Endothelial cell of umbilical vein (primary cell): Measurements from ENCODE around the gene SPPL3. TPM values are rescaled to one million over a fixed set of nuclear protein-coding genes. Genes with fewer than 3 reads are reported as not detected.

Source experiments
- BruUV-seq: library from RNA; stranded (reverse); fragments of 400-500 nt; replicated peaks from 2 replicates; lab custom pipeline; 2021; lab: Mats Ljungman, UMichigan
- CTCF ChIA-PET: fragments of 300-600, 350-600 bp; sonication (Branson Sonifier 250); formaldehyde crosslinking; loops from one replicate; lab custom pipeline; 2021; ENCODE audit warnings: antibody characterized with exemption, inconsistent platforms; lab: Charles Lee
- POLR2A ChIA-PET: fragments of 300-600, 350-600 bp; sonication (Branson Sonifier 250); formaldehyde crosslinking; loops from one replicate; lab custom pipeline; 2021; ENCODE audit warnings: antibody characterized with exemption, inconsistent platforms; lab: Charles Lee
- DNase-seq: peaks from one replicate; pipeline ENCODE4 v3.0.0-alpha.2; 2011; ENCODE audit warnings: low read depth, low spot score
- FAIRE-seq: peaks from 2 replicates; lab custom pipeline; 2011; peaks lifted over from hg19 to GRCh38; lab: Jason Lieb, UNC
- H2AFZ ChIP-seq: 2 replicates; pipeline ENCODE4 v1.6.0; 2012; ENCODE audit warnings: low read depth, low read length, control low read depth, inconsistent platforms
- H3K27ac ChIP-seq: 2 replicates; pipeline ENCODE4 v1.5.1; 2011; ENCODE audit warnings: low read depth, mild to moderate bottlenecking, control low read depth, low read length, moderate library complexity; ENCODE audit not compliant: insufficient read depth
- H3K27me3 ChIP-seq, 2 experiments: 2 replicates each; pipeline versions ENCODE4 v1.6.0 to v1.6.1; 2011; ENCODE audit warnings: low read length in 2 of 2, mixed read lengths in 1 of 2; ENCODE audit not compliant: control insufficient read depth in 2 of 2, insufficient read depth in 2 of 2
- H3K36me3 ChIP-seq, 2 experiments: 2 replicates in 1 of 2; 3 replicates in 1 of 2; pipeline ENCODE4 v1.5.1; 2011; ENCODE audit warnings: low read length in 2 of 2, mild to moderate bottlenecking in 1 of 2, moderate library complexity in 1 of 2; ENCODE audit not compliant: control insufficient read depth in 2 of 2, insufficient read depth in 2 of 2; ENCODE audit errors: extremely low read depth in 1 of 2
- H3K4me1 ChIP-seq: 3 replicates; pipeline ENCODE4 v1.5.1; 2011; ENCODE audit warnings: mild to moderate bottlenecking, low read length; ENCODE audit not compliant: control insufficient read depth, insufficient read depth; ENCODE audit errors: extremely low read depth
- H3K4me2 ChIP-seq: 2 replicates; pipeline ENCODE4 v1.6.1; 2011; ENCODE audit warnings: low read length, control low read depth, mixed read lengths; ENCODE audit not compliant: insufficient read depth
- H3K4me3 ChIP-seq, 3 experiments: fragments of 200-600 bp in 1 of 3; sonication (generic), shearing (Covaris generic) in 1 of 3; replicated peaks in 1 of 3; 2 replicates each; pipeline ENCODE4 v1.5.1; 2011 to 2016; ENCODE audit warnings: control low read depth in 3 of 3, low read length in 3 of 3, mild to moderate bottlenecking in 2 of 3, inconsistent platforms in 1 of 3, low read depth in 1 of 3, moderate library complexity in 1 of 3; ENCODE audit not compliant: insufficient read depth in 1 of 3
- H3K79me2 ChIP-seq: 2 replicates; pipeline ENCODE4 v1.6.0; 2012; ENCODE audit warnings: low read length, inconsistent platforms; ENCODE audit not compliant: control insufficient read depth, insufficient read depth
- H3K9ac ChIP-seq: replicated peaks from 2 replicates; pipeline ENCODE3; 2011; ENCODE audit warnings: low read length, control low read depth; ENCODE audit not compliant: insufficient read depth; ENCODE audit errors: extremely low read depth
- H3K9me1 ChIP-seq: replicated peaks from 3 replicates; pipeline ENCODE4 v1.6.0; 2011; ENCODE audit warnings: mild to moderate bottlenecking, low read length; ENCODE audit not compliant: control insufficient read depth, insufficient read depth; ENCODE audit errors: extremely low read depth
- H3K9me3 ChIP-seq: replicated peaks from 2 replicates; pipeline ENCODE4 v1.5.1; 2012; ENCODE audit warnings: low read length, inconsistent platforms; ENCODE audit not compliant: control insufficient read depth, insufficient read depth
- H4K20me1 ChIP-seq: replicated peaks from 2 replicates; pipeline ENCODE3; 2011; ENCODE audit warnings: mild to moderate bottlenecking, low read length; ENCODE audit not compliant: control insufficient read depth, insufficient read depth; ENCODE audit errors: extremely low read depth
- CTCF ChIP-seq, 2 donors: IDR thresholded peaks; 1 replicate in 1 of 2; 2 replicates in 1 of 2; pipeline ENCODE4 v1.5.1; 2011; ENCODE audit warnings: low read length in 2 of 2, mild to moderate bottlenecking in 2 of 2, moderate library complexity in 2 of 2, control low read depth in 1 of 2, inconsistent platforms in 1 of 2, low read depth in 1 of 2; ENCODE audit not compliant: insufficient read depth in 1 of 2; ENCODE audit errors: extremely low read depth in 1 of 2
- EZH2 ChIP-seq: IDR thresholded peaks from 2 replicates; pipeline ENCODE4 v1.6.1; 2012; ENCODE audit warnings: borderline replicate concordance, low read depth, mild to moderate bottlenecking, moderate library complexity, low read length, inconsistent platforms; ENCODE audit not compliant: severe bottlenecking
- FOS ChIP-seq: IDR thresholded peaks from 2 replicates; pipeline ENCODE4 v1.6.1; 2011; ENCODE audit warnings: mild to moderate bottlenecking, low read length, moderate library complexity, borderline replicate concordance; ENCODE audit not compliant: insufficient read depth
- JUN ChIP-seq: IDR thresholded peaks from 2 replicates; pipeline ENCODE4 v1.6.1; 2011; ENCODE audit warnings: borderline replicate concordance, low read depth; ENCODE audit not compliant: insufficient read length, insufficient read depth
- MAX ChIP-seq: IDR thresholded peaks from 2 replicates; pipeline ENCODE4 v1.6.1; 2011; ENCODE audit not compliant: insufficient read depth, insufficient read length
- POLR2A ChIP-seq: IDR thresholded peaks from 2 replicates; pipeline ENCODE4 v1.6.1; 2012; ENCODE audit warnings: low read depth, mild to moderate bottlenecking, control low read depth, low read length
- dilution Hi-C: fragments of 300-500 bp; cut with MboI; formaldehyde crosslinking; loops from one replicate; pipeline ENCODE4 v1.15.0; 2019; ENCODE audit warnings: low sequenced_read_pairs; ENCODE audit not compliant: extremely low pct_ligation_motif_present
- intact Hi-C: fragments of 100-400 bp; cut with micrococcal nuclease; formaldehyde crosslinking; loops from one replicate; pipeline ENCODE4 v1.10.0; 2022
- polyA plus RNA-seq, 4 experiments: library from polyadenylated mRNA; depleted of rRNA in 3 of 4; stranded (reverse) in 3 of 4; unstranded in 1 of 4; fragments of >200 nt; gene quantifications; 2 replicates each; pipeline versions ENCODE4 v1.2.1 to v1.2.3, GENCODE V29; 2011 to 2012; ENCODE audit warnings: missing spikeins in 1 of 4
- total RNA-seq: library from RNA; stranded (reverse); gene quantifications from 2 replicates; pipeline ENCODE4 v1.2.3, GENCODE V29; 2021

The SPPL3 gene
- total and polyA plus RNA-seq, 2 donors (not counting 3 experiments of a cell fraction or from before 2014, with no cell fraction given), result 30.6 to 53.0 TPM

- TF ChIP-seq JUN (no peak), EZH2 (no peak), POLR2A (no peak), MAX (no peak), FOS (no peak), CTCF (IDR thresholded peaks at IDR 0.05; ENCODE audit: extremely low read depth in 1 of 2, insufficient read depth in 1 of 2, low read depth in 1 of 2, low read length in 2 of 2) (no peak)
- CTCF ChIA-PET, result interaction anchor here (1.1 to 1.7 kb wide), 4 partner anchors 11 to 109 kb away, joined by 3 to 6 read pairs (median 4); no protein-coding TSS in a partner anchor
- peaks cover 13% of the 10 kb centered on the region for H4K20me1 ChIP-seq
Measured at GRCh38 chr12:120834489-120835303, 69.5 kb downstream of the SPPL3 start.

More at GRCh38 chr12:120834489-120835303, 69.5 kb downstream of the SPPL3 start:
- dilution Hi-C loops, result no loop called here
- Histone ChIP-seq H3K4me2 (no peak overlapping the region), H3K79me2 (peaks cover 12% of the 10 kb centered on the region), H3K9me1 (no peaks in the 10 kb centered on the region), H3K4me3 (no peak overlapping the region), H3K9ac (no peak overlapping the region), H3K4me1 (peaks cover 2% of the 10 kb centered on the region), H3K27ac (no peak overlapping the region), H3K27me3 (no peaks in the 10 kb centered on the region), H3K36me3 (no peaks in the 10 kb centered on the region), H2AFZ (no peak overlapping the region), H3K9me3 (no peaks in the 10 kb centered on the region)
- no peak for DNase-seq
- FAIRE-seq, result no peak
- intact Hi-C loops, result no loop called here
- BruUV-seq, result no TSS peak
- POLR2A ChIA-PET, result no interaction called here
